Measurements from ENCODE around the gene ENTHD1. TPM values are rescaled to one million over a fixed set of nuclear protein-coding genes. Genes with fewer than 3 reads are reported as not detected.

The ENTHD1 gene
- total RNA-seq, 4 donors from 2014 or later: not detected

DNA sequence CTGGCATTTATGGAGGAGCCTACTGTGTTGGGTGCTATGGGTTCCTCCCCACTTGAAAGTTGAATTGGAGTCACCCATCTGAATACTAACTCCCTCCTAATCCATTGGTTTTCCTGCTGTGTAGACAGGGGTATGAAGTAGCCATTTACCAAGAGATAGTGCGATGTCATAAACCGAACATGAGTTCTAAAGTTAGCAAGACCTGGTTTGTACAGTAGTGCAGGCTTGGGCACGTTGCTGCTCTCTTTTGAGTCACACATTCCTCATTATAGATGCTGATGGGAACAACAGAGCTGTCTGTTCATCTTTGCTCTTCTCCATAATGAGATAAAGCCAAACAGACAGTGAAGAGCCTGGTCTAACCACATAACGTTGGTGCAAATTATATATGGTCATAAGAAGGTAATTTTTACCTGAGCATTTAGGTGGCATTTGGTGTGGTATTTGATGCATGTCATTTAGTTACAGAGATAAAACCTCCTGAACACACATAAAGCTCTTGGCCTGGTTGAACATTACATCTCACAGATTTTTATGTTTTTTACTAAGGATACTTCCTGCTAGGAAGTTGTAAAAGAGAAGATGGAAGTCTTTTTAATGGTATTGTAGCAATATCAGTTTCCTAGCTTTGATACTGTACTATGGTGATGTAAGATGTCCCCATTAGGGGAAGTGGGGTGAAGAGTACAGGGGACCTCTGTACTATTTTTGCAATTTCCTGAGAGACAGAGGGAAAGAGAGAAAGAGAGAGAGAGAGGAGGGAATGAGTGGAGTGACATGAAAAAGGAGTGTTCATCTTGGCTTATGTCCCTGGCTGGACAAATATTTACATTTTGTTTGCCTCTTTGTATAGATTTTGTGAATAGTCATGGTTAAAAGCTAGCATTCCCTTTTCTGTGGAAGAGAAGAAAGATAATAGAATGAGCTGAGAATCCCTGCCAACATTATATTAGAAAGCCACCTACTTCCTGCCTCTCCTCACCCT lies 35.3 kb upstream of the ENTHD1 start:
- H3K36me3 ChIP-seq: no peaks in the 10 kb centered on the region
- H3K27me3 ChIP-seq: peaks cover 0 to 60% (median 0%) of the 10 kb centered on the region in 4 donors
- H3K9me3 ChIP-seq: no peaks in the 10 kb centered on the region
- peak overlapping the region in 2 of 4 donors; percentile 21 to 52 for H3K27ac ChIP-seq
- 23 to 38% methylated on average over 4 of the region's 4 CpGs for WGBS, 2 donors
- no peak for DNase-seq
- intact Hi-C loops (cut with DNase I): no loop called here
- H3K4me3 ChIP-seq: peak overlapping the region in 1 of 4 donors; percentile 6
- peaks cover 0 to 22% (median 12%) of the 10 kb centered on the region in 3 donors for H3K4me1 ChIP-seq
- no peak for TF ChIP-seq POLR2A (IDR thresholded peaks at IDR 0.05)
- TF ChIP-seq, protein P1, sequence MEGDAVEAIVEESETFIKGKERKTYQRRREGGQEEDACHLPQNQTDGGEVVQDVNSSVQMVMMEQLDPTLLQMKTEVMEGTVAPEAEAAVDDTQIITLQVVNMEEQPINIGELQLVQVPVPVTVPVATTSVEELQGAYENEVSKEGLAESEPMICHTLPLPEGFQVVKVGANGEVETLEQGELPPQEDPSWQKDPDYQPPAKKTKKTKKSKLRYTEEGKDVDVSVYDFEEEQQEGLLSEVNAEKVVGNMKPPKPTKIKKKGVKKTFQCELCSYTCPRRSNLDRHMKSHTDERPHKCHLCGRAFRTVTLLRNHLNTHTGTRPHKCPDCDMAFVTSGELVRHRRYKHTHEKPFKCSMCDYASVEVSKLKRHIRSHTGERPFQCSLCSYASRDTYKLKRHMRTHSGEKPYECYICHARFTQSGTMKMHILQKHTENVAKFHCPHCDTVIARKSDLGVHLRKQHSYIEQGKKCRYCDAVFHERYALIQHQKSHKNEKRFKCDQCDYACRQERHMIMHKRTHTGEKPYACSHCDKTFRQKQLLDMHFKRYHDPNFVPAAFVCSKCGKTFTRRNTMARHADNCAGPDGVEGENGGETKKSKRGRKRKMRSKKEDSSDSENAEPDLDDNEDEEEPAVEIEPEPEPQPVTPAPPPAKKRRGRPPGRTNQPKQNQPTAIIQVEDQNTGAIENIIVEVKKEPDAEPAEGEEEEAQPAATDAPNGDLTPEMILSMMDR (IDR thresholded peaks at IDR 0.05): no peak

DNA sequence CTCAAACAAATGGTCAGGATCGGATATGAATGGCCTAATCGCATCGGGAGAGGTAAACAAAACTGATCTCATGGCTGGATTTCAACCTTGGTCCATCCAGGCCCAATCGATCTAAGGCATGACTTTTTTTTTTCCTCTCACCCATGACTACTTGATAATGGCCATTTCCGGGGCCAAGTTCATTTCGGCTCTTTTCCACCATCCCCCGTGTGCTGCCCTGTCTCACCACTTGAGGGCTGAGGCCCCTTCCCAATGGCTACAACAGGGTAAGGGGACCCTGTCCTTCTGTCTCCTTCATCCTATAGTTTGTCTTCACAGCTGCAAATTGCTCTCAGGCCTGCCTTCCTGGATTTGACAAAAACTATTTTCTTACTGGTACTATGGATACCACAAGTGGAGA lies 34.0 kb upstream of the ENTHD1 start:
- Histone ChIP-seq H3K9me3 (no peaks in the 10 kb centered on the region), H3K4me1 (peaks cover 0 to 22% (median 12%) of the 10 kb centered on the region in 3 donors), H3K27me3 (peaks cover 0 to 58% (median 0%) of the 10 kb centered on the region in 4 donors), H3K4me3 (peak overlapping the region in 2 of 4 donors; percentile 19 to 23), H3K36me3 (no peaks in the 10 kb centered on the region), H3K27ac (peak overlapping the region in 1 of 4 donors; percentile 34)
- intact Hi-C loops (cut with DNase I): no loop called here
- TF ChIP-seq POLR2A (IDR thresholded peaks at IDR 0.05): no peak
- TF ChIP-seq, protein P1 (IDR thresholded peaks at IDR 0.05): peak in 1 of 6 experiments; percentile 25
- no peak for DNase-seq
- 53 to 74% methylated on average over 7 of the region's 7 CpGs for WGBS, 2 donors

DNA sequence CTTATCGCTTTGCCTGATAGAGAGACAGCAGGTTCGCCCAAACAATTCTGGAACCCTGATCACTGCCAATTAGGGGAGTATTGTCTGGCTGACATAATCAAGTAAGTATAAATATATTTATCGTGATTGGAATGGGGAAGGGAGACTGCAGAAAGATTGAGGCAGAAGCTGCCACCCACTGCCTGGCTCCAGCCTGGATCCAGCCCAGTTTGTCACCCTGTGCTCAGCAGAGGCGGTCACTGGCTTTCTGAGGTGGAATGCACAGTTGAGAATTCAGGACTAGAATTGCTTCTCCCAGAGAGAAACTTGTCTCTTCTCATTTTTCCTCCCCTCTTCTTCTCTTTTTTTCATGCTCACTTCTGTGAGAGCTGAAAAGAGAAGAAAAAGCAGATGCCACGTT lies 33.2 kb upstream of the ENTHD1 start:
- peak overlapping the region in 2 of 4 donors; percentile 19 to 23 for H3K4me3 ChIP-seq
- H3K9me3 ChIP-seq: no peaks in the 10 kb centered on the region
- H3K36me3 ChIP-seq: no peaks in the 10 kb centered on the region
- H3K27ac ChIP-seq: peak overlapping the region in 2 of 4 donors; percentile 34 to 48
- WGBS, 2 donors: 70 to 73% methylated on average over 5 of the region's 5 CpGs
- H3K4me1 ChIP-seq: peaks cover 0 to 20% (median 12%) of the 10 kb centered on the region in 3 donors
- intact Hi-C loops (cut with DNase I): no loop called here
- TF ChIP-seq, protein P1 (IDR thresholded peaks at IDR 0.05): no peak
- TF ChIP-seq POLR2A (IDR thresholded peaks at IDR 0.05): no peak
- H3K27me3 ChIP-seq: peaks cover 0 to 50% (median 0%) of the 10 kb centered on the region in 4 donors
- DNase-seq: no peak

DNA sequence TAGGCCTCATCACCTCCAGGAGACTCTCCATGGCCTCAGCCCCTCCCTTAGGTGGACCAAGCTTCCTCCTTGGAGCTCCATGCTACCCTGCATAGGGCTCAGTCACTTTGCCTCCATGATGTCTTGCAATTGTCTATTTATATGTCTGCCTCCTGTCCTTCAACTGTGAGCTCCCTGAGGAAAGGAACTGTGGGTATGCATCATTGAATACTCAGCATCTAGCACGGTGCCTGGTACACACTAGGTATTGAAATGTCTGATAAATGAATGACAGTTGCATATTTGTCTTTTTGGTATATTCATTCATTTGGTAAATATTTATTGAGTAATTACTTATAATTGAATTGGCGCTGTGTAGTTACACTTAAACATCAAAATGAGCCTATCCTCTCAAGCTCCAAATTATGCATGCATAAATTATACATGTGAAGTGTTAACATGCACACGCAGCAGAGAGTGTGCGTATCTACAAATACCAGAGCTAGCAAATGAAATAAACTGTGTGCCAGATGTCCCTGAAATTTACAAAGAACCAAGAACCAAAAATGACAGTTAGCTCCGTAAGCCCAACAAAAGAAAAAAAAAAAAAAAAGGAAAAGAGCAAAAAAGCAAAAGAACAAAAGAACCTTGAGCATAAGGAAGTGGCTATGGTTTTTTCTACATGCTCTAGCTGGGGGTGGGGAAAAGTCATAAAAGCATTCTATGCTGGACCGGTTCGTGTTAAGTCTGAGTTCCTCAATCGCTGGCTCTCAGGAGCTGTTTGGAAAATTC lies 32.5 kb upstream of the ENTHD1 start:
- DNase-seq: no peak
- peaks cover 0 to 20% (median 12%) of the 10 kb centered on the region in 3 donors for H3K4me1 ChIP-seq
- no peaks in the 10 kb centered on the region for H3K9me3 ChIP-seq
- intact Hi-C loops (cut with DNase I): no loop called here
- peaks cover 0 to 46% (median 0%) of the 10 kb centered on the region in 4 donors for H3K27me3 ChIP-seq
- H3K36me3 ChIP-seq: no peaks in the 10 kb centered on the region
- H3K27ac ChIP-seq: peak overlapping the region in 1 of 4 donors; percentile 34
- H3K4me3 ChIP-seq: peak overlapping the region in 2 of 4 donors; percentile 19 to 23
- 69 to 78% methylated on average over 8 of the region's 8 CpGs for WGBS, 2 donors
- TF ChIP-seq, protein P1 (IDR thresholded peaks at IDR 0.05): no peak
- TF ChIP-seq POLR2A (IDR thresholded peaks at IDR 0.05): no peak
